ENCODE measurements around the gene EIF4G3. TPM values are rescaled to one million over a fixed set of nuclear protein-coding genes. Genes with fewer than 3 reads are reported as not detected.

Gene EIF4G3
- total RNA-seq, 4 donors from 2014 or later: 68.9 to 110 (median 104) TPM

DNA sequence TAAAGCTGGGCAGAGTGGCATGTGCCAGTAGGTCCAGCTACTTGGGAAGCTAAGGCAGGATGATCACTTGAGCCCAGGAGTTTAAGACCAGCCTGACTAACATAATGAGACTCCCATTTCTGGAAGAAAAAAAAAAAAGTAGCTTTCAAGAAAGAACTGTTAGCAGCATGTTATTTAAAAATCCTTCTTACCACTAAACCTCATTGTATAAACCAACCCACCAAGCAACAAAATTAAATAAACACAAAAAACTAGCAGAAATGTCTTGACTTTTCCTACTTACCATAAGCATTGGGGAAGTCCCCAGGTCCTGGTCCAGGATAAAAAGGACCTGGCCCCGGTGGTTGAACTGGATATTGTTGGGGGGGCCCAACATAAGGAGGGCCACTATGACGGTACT, 196.6 kb downstream of the EIF4G3 start:
- TF ChIP-seq POLR2A (IDR thresholded peaks at IDR 0.05): no peak
- TF ChIP-seq CTCF (IDR thresholded peaks at IDR 0.05): no peak
- intact Hi-C loops (cut with DNase I): no loop called here
- peaks cover 0 to 16% of the 10 kb centered on the region in 2 donors for H3K4me1 ChIP-seq
- no peak for DNase-seq
- no peak overlapping the region for H3K27ac ChIP-seq
- no peaks in the 10 kb centered on the region for H3K36me3 ChIP-seq
- WGBS, 2 donors: 95 to 98% methylated on average over 2 of the region's 2 CpGs
- no peaks in the 10 kb centered on the region for H3K9me3 ChIP-seq
- no peaks in the 10 kb centered on the region for H3K27me3 ChIP-seq
- H3K4me3 ChIP-seq (replicated peaks in 1 of 3): no peak overlapping the region

DNA sequence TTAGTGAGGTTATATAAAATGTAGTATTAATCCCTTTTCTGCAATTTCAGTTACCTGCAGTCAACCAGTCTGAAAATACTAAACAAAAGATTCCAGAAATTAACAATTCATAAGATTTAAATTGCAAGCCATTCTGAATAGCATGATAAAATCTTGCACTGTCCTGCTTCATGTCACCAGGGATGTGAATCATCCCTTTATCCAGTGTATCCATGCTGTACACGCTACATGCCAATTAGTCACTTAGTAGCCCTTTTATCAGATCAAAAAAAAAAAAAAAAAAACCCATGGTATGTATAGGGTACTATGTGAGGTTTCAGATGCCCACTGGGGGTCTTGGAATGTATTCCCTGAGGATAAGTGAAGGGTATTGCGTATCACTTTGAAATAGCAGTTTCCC, 198.3 kb downstream of the EIF4G3 start:
- DNase-seq: no peak
- Histone ChIP-seq H3K9me3 (no peaks in the 10 kb centered on the region), H3K27me3 (no peaks in the 10 kb centered on the region), H3K27ac (no peak overlapping the region), H3K4me3 (replicated peaks in 1 of 3) (no peak overlapping the region), H3K36me3 (no peaks in the 10 kb centered on the region), H3K4me1 (peaks cover 0 to 15% of the 10 kb centered on the region in 2 donors)
- 96 to 100% methylated on average over 2 of the region's 2 CpGs for WGBS, 2 donors
- TF ChIP-seq CTCF (IDR thresholded peaks at IDR 0.05): no peak
- no peak for TF ChIP-seq POLR2A (IDR thresholded peaks at IDR 0.05)
- intact Hi-C loops (cut with DNase I): no loop called here

DNA sequence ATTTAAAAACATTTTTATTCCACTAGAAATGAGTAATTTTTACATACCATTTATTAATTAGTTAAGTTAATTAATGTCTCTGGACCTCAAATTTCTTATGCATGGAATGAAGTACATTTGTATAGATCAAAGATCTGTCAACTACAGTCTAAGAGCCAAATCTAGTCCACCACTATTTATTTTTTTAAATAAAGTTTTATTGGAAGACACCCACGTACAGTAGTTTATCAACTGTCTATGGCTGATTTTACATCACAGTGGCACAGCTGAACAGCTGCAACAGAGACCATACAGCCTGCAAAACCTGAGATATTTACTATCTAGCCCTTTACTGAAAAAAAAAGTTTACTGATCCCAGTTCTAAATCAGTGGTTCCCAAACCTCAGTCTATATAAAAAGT, 201.0 kb downstream of the EIF4G3 start:
- peaks cover 9 to 17% of the 10 kb centered on the region in 2 donors for H3K36me3 ChIP-seq
- H3K4me1 ChIP-seq: no peaks in the 10 kb centered on the region
- DNase-seq: no peak
- H3K4me3 ChIP-seq (replicated peaks in 1 of 3): no peak overlapping the region
- H3K9me3 ChIP-seq: no peaks in the 10 kb centered on the region
- WGBS, 2 donors: 96 to 98% methylated on average over 1 of the region's 1 CpG
- H3K27ac ChIP-seq: no peak overlapping the region
- TF ChIP-seq CTCF (IDR thresholded peaks at IDR 0.05) (no peak), POLR2A (IDR thresholded peaks at IDR 0.05) (no peak)
- intact Hi-C loops (cut with DNase I): no loop called here
- no peaks in the 10 kb centered on the region for H3K27me3 ChIP-seq

GRCh38 chr1:20974951-20975350, 201.7 kb downstream of the EIF4G3 start:
- Histone ChIP-seq H3K9me3 (no peaks in the 10 kb centered on the region), H3K27ac (no peak overlapping the region), H3K36me3 (peaks cover 15 to 18% of the 10 kb centered on the region in 2 donors), H3K27me3 (no peaks in the 10 kb centered on the region), H3K4me1 (no peaks in the 10 kb centered on the region), H3K4me3 (replicated peaks in 1 of 3) (no peak overlapping the region)
- no peak for TF ChIP-seq CTCF (IDR thresholded peaks at IDR 0.05)
- no peak for TF ChIP-seq POLR2A (IDR thresholded peaks at IDR 0.05)
- intact Hi-C loops (cut with DNase I): no loop called here
- no peak for DNase-seq

DNA sequence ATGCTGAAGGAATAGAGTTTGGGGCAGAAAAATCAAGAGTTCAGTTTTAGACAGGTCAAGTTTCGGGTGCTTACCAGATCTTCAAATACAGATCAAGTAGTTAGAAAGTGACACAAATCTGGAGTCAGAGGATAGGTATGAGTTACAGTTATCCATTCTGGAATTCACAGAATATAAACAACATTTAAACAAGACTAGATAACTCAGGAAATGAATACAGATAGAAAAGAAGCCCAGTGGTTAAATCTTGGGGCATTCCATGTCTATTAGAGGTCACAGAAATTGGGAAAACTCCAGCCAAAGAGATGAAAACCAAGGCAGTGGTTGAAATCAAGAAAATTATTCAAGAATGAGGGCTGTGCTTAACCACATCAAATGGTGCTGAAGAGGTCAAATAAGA, 202.6 kb downstream of the EIF4G3 start:
- H3K4me3 ChIP-seq (replicated peaks in 1 of 3): no peak overlapping the region
- TF ChIP-seq CTCF (IDR thresholded peaks at IDR 0.05): no peak
- no peak for TF ChIP-seq POLR2A (IDR thresholded peaks at IDR 0.05)
- H3K36me3 ChIP-seq: peaks cover 16 to 18% of the 10 kb centered on the region in 2 donors
- H3K27ac ChIP-seq: no peak overlapping the region
- no peaks in the 10 kb centered on the region for H3K9me3 ChIP-seq
- H3K27me3 ChIP-seq: no peaks in the 10 kb centered on the region
- H3K4me1 ChIP-seq: no peaks in the 10 kb centered on the region
- no peak for DNase-seq
- 94 to 100% methylated on average over 1 of the region's 1 CpG for WGBS, 2 donors
- intact Hi-C loops (cut with DNase I): no loop called here
